Measurements from ENCODE around the gene PLAGL1. TPM values are rescaled to one million over a fixed set of nuclear protein-coding genes. Genes with fewer than 3 reads are reported as not detected.
"Not testable (repeated sequence)": the region's sequence is repeated elsewhere in the genome, so short reads cannot be mapped to it uniquely, and the experiment has no call there.

Gene PLAGL1
- total RNA-seq, result 1.2 TPM

GRCh38 chr6:144008120-144008811 is at the start of gene PLAGL1:
PLAGL1 (minus strand) TSS chr6:144008259; CDS start chr6:143948136, 60,123 bp downstream.
- ATAC-seq (peak; percentile 75), DNase-seq (ENCODE audit: low spot score) (peak; percentile 48)

GRCh38 chr6:144055121-144055931 is 47.3 kb upstream of the PLAGL1 start:
- no peak for ATAC-seq
- no peak for DNase-seq (ENCODE audit: low spot score)

GRCh38 chr6:144053601-144054000 is 45.5 kb upstream of the PLAGL1 start:
- ATAC-seq, result no peak
- no peak for DNase-seq (ENCODE audit: low spot score)

- no peak for ATAC-seq
- no peak for DNase-seq (ENCODE audit: low spot score)
Measured at GRCh38 chr6:144052488-144052887, 44.4 kb upstream of the PLAGL1 start.

- DNase-seq (ENCODE audit: low spot score) (no peak), ATAC-seq (no peak)
Measured at GRCh38 chr6:144049386-144049785, 41.3 kb upstream of the PLAGL1 start.

- no peak for DNase-seq (ENCODE audit: low spot score)
- no peak for ATAC-seq
Measured at GRCh38 chr6:144047688-144048087, 39.6 kb upstream of the PLAGL1 start.

- DNase-seq (ENCODE audit: low spot score); ATAC-seq: not testable (repeated sequence)
Measured at GRCh38 chr6:144046672-144047071, 38.6 kb upstream of the PLAGL1 start.

- not testable (repeated sequence) for ATAC-seq; DNase-seq (ENCODE audit: low spot score)
Measured at GRCh38 chr6:144044989-144045388, 36.9 kb upstream of the PLAGL1 start.

- no peak for ATAC-seq
- DNase-seq (ENCODE audit: low spot score), result no peak
Measured at GRCh38 chr6:144036835-144037195, 28.8 kb upstream of the PLAGL1 start.

- DNase-seq (ENCODE audit: low spot score), result peak; percentile 49
- ATAC-seq, result peak; percentile 73
Measured at GRCh38 chr6:144036064-144036834, 28.2 kb upstream of the PLAGL1 start.

GRCh38 chr6:144035416-144035815 is 27.4 kb upstream of the PLAGL1 start:
- DNase-seq (ENCODE audit: low spot score) (no peak), ATAC-seq (no peak)

GRCh38 chr6:144033816-144034735 is 26.0 kb upstream of the PLAGL1 start:
- ATAC-seq, result no peak
- no peak for DNase-seq (ENCODE audit: low spot score)

- DNase-seq (ENCODE audit: low spot score), result no peak
- ATAC-seq, result no peak
Measured at GRCh38 chr6:144029452-144029851, 21.4 kb upstream of the PLAGL1 start.

GRCh38 chr6:144027932-144028587 is 20.0 kb upstream of the PLAGL1 start:
- DNase-seq (ENCODE audit: low spot score) (no peak), ATAC-seq (no peak)

- DNase-seq (ENCODE audit: low spot score), result no peak
- no peak for ATAC-seq
Measured at GRCh38 chr6:144023216-144023615, 15.2 kb upstream of the PLAGL1 start.

GRCh38 chr6:144019929-144020328 is 11.9 kb upstream of the PLAGL1 start:
- ATAC-seq, result no peak
- no peak for DNase-seq (ENCODE audit: low spot score)

GRCh38 chr6:144017166-144018094 is 9.4 kb upstream of the PLAGL1 start:
- ATAC-seq (no peak), DNase-seq (ENCODE audit: low spot score) (no peak)

GRCh38 chr6:144013486-144013909 is 5.4 kb upstream of the PLAGL1 start:
- DNase-seq (ENCODE audit: low spot score) (peak; percentile 69), ATAC-seq (peak; percentile 90)

- DNase-seq (ENCODE audit: low spot score) (no peak), ATAC-seq (no peak)
Measured at GRCh38 chr6:144012534-144012933, 4.5 kb upstream of the PLAGL1 start.

All from left lobe of liver (tissue), 2 donors.